SK-N-MC (cell line): ENCODE measurements around the gene LACRT.

Source experiments
- EZH2 ChIP-seq: fragments of 200-600 bp; sonication (generic); IDR thresholded peaks from one replicate; pipeline ENCODE4 v1.6.1; 2017; ENCODE audit warnings: antibody characterized with exemption
- FOXP2 ChIP-seq: optimal IDR thresholded peaks from 2 replicates; pipeline ENCODE3; 2011; ENCODE audit warnings: mild to moderate bottlenecking, moderate library complexity; ENCODE audit not compliant: insufficient read depth; ENCODE audit errors: extremely low read length, control extremely low read depth
- POLR2AphosphoS5 ChIP-seq: IDR thresholded peaks from 2 replicates; pipeline ENCODE4 v1.6.1; 2012; ENCODE audit warnings: mild to moderate bottlenecking, low read depth, low read length, borderline replicate concordance

- TF ChIP-seq FOXP2 (no peak), POLR2AphosphoS5 (no peak), EZH2 (no peak)
Measured at GRCh38 chr12:54662026-54662425, 27.3 kb upstream of the LACRT start.
